Activated CD4-positive, alpha-beta T cell treated with anti-CD3 and anti-CD28 coated beads, Interleukin-2, amount 10 ng/mL, durations not matched to agents 7 days and 5 days (primary cell): ENCODE results near the gene MC5R. TPM values are rescaled to one million over a fixed set of nuclear protein-coding genes. Genes with fewer than 3 reads are reported as not detected.

Experiments used
- CTCF ChIA-PET: fragments of 350-600 bp; sonication (Branson Sonifier 250); formaldehyde crosslinking; loops from one replicate; lab custom pipeline; 2021; ENCODE audit warnings: antibody characterized with exemption; lab: Charles Lee
- POLR2A ChIA-PET: fragments of 350-600 bp; sonication (Branson Sonifier 250); formaldehyde crosslinking; loops from one replicate; lab custom pipeline; 2021; ENCODE audit warnings: antibody characterized with exemption; lab: Charles Lee
- DNase-seq: peaks from one replicate; pipeline ENCODE4 v3.0.0-alpha.2; 2020
- H3K27ac Mint-ChIP-seq: one replicate; pipeline ENCODE4 v1.8.0; 2021; ENCODE audit warnings: mild to moderate bottlenecking, moderate library complexity, mixed read lengths
- H3K27me3 Mint-ChIP-seq: one replicate; pipeline ENCODE4 v1.8.0; 2021; ENCODE audit warnings: mixed read lengths
- H3K36me3 Mint-ChIP-seq: one replicate; pipeline ENCODE4 v1.8.0; 2021; ENCODE audit warnings: low read depth, mixed read lengths
- H3K4me1 Mint-ChIP-seq: one replicate; pipeline ENCODE4 v1.8.0; 2021; ENCODE audit warnings: mixed read lengths
- H3K4me3 Mint-ChIP-seq: one replicate; pipeline ENCODE4 v1.8.0; 2021; ENCODE audit warnings: mild to moderate bottlenecking, moderate library complexity, mixed read lengths
- H3K9me3 Mint-ChIP-seq: one replicate; pipeline ENCODE4 v1.8.0; 2021; ENCODE audit warnings: mixed read lengths
- total RNA-seq, 2 experiments: library from RNA; stranded (reverse); gene quantifications; one replicate each; pipeline ENCODE4 v1.2.3, GENCODE V29; 2021

MC5R gene
- not detected for total RNA-seq

DNA sequence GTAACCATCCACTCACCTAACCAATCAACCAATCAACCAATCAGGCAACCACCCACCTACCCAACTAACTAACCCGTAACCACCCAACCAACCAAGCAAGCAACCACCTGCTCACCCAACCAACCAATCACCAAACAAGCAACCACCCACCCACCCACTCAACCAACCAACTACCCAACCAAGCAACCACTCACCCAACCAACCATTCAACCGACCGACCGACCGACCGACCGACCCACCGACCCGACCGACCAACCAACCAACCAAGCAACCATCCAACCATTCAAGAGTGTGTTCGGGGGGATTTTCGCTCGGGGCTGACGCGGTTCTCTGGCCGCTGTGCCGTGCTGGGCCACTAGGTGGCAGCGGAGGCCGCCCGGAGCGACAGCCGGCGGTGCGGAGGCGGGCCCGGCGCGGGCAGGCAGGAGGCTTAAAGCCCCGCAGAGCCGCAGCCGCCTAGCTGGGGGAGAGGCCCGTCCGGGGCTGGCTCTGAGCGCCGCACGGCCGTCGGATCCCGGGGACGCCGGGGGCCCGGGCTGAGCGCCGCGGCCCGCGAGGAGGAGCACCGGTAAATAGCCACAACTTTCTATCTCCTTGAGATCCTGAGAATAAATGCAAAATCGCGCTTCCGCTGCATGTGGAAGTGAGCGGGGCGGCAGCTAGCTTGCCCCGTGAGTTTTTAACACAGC lies at the start of gene MC5R:
Gene MC5R (plus strand): TSS at position 443 of the 689 bp plus-strand sequence. CDS start 1,617 bp downstream, outside the sequence.
- peak; percentile 64 for DNase-seq
- Mint-ChIP-seq H3K27ac (no peak within 1 kb of the TSS), H3K9me3 (no peaks in the 10 kb centered on the region), H3K27me3 (peaks cover 22% of the 10 kb centered on the region), H3K36me3 (no peaks in the 10 kb centered on the region), H3K4me1 (peaks cover 5% of the 10 kb centered on the region), H3K4me3 (peak within 1 kb of the TSS; percentile 35)
- ChIA-PET CTCF (interaction anchor here (0.9 kb wide), 1 partner anchor 11 kb away, joined by 4 read pairs; no protein-coding TSS in a partner anchor), POLR2A (no interaction called here)

DNA sequence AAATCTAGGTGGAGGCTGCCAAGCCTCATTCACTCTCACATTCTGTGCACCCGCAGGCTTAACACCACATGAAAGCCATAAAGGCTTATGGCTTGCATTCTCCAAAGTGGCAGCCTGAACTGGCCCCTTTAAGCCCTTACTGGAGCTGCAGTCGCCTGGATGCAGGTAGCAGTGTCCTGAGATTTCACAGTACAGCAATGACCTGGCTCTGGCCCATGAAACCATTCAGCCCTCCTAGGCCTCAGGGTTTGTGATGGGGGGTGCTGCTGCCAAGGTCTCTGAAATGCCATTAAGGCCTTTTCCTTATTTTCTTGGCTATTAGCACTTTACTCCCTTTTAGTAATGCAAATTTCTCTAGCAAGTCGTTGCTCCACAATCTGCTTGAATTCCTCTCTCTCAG lies 48.9 kb upstream of the MC5R start:
- Mint-ChIP-seq H3K4me3 (no peak overlapping the region), H3K27me3 (peaks cover 14% of the 10 kb centered on the region), H3K9me3 (peaks cover 5% of the 10 kb centered on the region), H3K4me1 (no peaks in the 10 kb centered on the region), H3K27ac (no peak overlapping the region), H3K36me3 (no peaks in the 10 kb centered on the region)
- ChIA-PET POLR2A (no interaction called here), CTCF (no interaction called here)
- DNase-seq, result no peak

DNA sequence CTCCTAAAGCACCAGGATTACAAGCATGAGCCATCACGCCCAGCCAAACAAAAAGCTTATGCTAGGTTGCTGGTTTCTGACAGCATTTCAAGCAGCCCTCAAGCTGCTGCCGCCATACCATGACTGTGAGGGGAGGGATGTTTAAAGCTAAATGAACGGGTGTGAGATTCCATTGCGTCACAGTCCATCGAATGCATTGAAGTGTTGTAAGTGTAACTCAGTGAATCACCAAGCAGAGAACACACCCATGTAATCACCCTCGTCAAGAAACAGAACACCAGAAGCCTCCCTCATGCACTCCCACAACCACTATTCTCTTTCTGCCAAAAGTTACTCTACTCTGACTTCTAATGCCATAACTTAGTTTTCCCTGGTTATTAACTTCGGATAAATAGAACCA lies 32.8 kb upstream of the MC5R start:
- no peak overlapping the region for H3K27ac Mint-ChIP-seq

DNA sequence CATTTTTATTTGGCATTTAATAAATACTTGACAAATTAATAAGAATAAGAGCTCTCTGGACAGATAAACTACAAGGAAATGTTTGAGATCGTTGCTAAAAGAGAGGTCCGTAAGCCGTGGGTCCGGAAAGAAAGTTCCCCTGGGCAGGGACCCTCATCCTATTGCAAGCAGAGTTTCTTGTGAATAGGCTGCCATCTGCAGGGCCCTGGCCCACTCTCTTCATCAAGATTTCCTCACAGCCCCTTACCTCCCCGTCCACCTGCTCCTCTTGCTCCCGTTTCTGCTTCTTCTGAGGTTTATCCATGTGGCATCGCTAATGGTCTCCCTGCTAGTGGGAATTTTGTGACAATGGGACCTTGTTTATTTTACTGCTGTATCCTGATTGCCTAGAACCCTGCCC lies 30.1 kb upstream of the MC5R start:
- POLR2A ChIA-PET, result no interaction called here
- no peaks in the 10 kb centered on the region for H3K4me1 Mint-ChIP-seq
- H3K27ac Mint-ChIP-seq, result no peak overlapping the region
- no peak overlapping the region for H3K4me3 Mint-ChIP-seq
- CTCF ChIA-PET, result no interaction called here
- no peaks in the 10 kb centered on the region for H3K36me3 Mint-ChIP-seq
- H3K9me3 Mint-ChIP-seq, result peaks cover 1% of the 10 kb centered on the region
- no peak for DNase-seq
- peaks cover 30% of the 10 kb centered on the region for H3K27me3 Mint-ChIP-seq

More for the DNA sequence above, 32.8 kb upstream of the MC5R start:
- POLR2A ChIA-PET, result no interaction called here
- Mint-ChIP-seq H3K27me3 (peaks cover 24% of the 10 kb centered on the region), H3K36me3 (no peaks in the 10 kb centered on the region), H3K4me3 (no peak overlapping the region), H3K4me1 (no peaks in the 10 kb centered on the region), H3K9me3 (peaks cover 4% of the 10 kb centered on the region)
- no peak for DNase-seq
- CTCF ChIA-PET, result no interaction called here

DNA sequence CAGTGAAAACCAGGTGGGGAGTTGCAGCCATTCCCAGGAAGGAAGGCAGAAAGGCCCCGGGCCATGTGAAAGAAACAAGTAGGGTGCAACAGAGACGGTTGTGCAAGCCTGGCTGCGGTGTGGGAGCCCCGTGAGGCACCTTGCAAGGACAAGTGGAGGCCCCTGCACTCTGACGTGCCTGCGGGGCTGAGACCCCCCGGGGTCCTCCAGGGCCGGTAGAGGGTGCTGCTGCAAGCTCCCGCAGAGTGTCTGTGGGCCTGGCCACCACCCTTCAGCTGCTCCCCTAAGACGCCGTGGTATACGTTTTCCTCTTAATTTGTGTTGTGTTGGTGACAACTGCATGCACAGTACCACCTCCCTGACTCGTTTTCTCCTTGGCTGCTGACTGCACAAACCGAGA lies 27.4 kb upstream of the MC5R start:
- ChIA-PET CTCF (no interaction called here), POLR2A (interaction anchor here (1.0 kb wide), 1 partner anchor 12 kb away, joined by 3 read pairs; no protein-coding TSS in a partner anchor)
- no peaks in the 10 kb centered on the region for H3K36me3 Mint-ChIP-seq
- H3K9me3 Mint-ChIP-seq, result peaks cover 1% of the 10 kb centered on the region
- no peak overlapping the region for H3K27ac Mint-ChIP-seq
- H3K4me3 Mint-ChIP-seq, result no peak overlapping the region
- H3K4me1 Mint-ChIP-seq, result peaks cover 6% of the 10 kb centered on the region
- H3K27me3 Mint-ChIP-seq, result peaks cover 38% of the 10 kb centered on the region
- DNase-seq, result no peak

DNA sequence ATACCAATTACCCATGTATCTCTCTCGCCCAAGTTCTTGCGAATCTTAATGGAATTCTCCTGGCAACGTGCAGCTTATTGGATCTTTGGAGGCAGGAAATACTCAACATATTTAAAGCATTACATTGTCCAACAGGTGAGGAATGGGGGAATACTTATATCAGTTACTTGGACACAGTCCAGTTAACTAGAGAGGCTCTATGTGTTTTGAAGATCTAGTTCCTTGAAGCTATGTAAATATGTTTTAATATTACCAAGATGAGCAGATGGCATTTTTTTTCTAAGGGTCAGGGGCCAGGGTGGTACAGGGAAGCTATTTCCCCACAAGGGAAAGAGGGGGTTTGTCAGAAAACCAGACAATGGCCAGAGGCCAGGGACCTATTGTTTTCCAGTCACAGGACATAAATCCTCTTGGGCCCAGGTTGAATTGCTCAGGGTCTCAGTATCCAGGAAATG lies 26.8 kb upstream of the MC5R start:
- H3K4me3 Mint-ChIP-seq, result no peak overlapping the region
- no peak for DNase-seq
- CTCF ChIA-PET, result interaction anchor here (1.7 kb wide), 1 partner anchor 16 kb away, joined by 5 read pairs; no protein-coding TSS in a partner anchor
- H3K4me1 Mint-ChIP-seq, result peaks cover 6% of the 10 kb centered on the region
- H3K27ac Mint-ChIP-seq, result no peak overlapping the region
- POLR2A ChIA-PET, result interaction anchor here (1.0 kb wide), 1 partner anchor 13 kb away, joined by 3 read pairs; no protein-coding TSS in a partner anchor
- peaks cover 1% of the 10 kb centered on the region for H3K9me3 Mint-ChIP-seq
- H3K27me3 Mint-ChIP-seq, result peaks cover 41% of the 10 kb centered on the region
- H3K36me3 Mint-ChIP-seq, result no peaks in the 10 kb centered on the region

DNA sequence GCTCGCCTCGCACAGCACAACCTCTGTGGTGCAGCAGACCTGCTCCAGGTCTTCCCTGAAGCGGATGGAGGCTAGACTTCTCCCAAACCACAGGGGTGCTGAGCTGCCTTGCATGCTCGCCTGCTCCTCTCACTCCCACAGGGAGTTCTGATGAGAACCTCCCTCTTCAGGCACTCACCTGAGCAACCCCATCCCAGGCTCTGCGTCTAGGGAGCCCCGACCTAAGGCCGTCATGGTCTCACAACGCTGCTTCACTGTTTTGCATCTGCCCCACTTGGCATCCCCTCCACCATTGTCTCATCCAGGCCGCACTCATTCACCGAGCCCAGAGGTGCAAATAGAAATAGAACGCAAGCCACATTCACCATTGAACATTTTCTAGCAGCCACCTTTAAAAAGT lies 24.6 kb upstream of the MC5R start:
- H3K27me3 Mint-ChIP-seq, result peaks cover 50% of the 10 kb centered on the region
- POLR2A ChIA-PET, result no interaction called here
- peaks cover 6% of the 10 kb centered on the region for H3K4me1 Mint-ChIP-seq
- no peak for DNase-seq
- H3K4me3 Mint-ChIP-seq, result no peak overlapping the region
- CTCF ChIA-PET, result no interaction called here
- H3K36me3 Mint-ChIP-seq, result no peaks in the 10 kb centered on the region
- no peak overlapping the region for H3K27ac Mint-ChIP-seq
- peaks cover 1% of the 10 kb centered on the region for H3K9me3 Mint-ChIP-seq

DNA sequence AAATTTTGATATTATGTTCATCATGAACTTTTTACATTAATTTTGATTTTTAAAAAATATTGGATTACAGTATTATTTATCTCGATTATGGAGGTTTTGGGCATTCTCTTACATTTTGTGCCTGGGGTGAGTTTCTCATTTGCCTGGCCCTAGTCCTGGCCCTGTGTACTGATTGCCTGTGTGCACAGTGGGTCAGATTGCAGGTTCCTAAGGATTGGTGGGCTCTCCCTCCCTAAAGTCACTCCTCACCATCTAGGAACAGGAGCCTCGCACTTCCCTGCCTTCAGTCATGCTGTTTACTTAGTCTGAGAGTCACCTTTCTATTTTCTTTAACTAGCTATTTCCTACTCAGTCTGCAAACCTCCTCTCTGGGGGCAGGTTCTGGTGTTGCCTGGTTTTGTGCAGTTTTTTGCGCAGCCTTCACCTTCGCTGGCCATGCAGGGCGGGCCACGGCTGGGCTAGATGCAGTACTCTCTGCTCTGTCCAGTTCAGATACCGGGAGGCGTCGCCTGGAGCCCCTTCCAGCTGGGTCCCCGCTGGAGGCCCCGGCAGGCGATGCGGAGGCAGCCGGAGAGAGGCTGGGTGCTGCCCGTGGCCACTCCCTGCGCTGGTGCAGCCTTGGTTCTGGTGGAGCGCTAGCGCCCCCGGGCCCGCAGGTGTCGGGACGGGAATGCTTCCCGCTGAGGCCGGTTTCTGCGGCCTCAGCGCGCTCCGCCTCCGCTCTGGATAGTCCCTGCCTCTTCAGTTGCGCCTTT lies 23.3 kb upstream of the MC5R start:
- H3K27ac Mint-ChIP-seq, result no peak overlapping the region
- no peaks in the 10 kb centered on the region for H3K36me3 Mint-ChIP-seq
- peaks cover 6% of the 10 kb centered on the region for H3K4me1 Mint-ChIP-seq
- H3K9me3 Mint-ChIP-seq, result no peaks in the 10 kb centered on the region
- POLR2A ChIA-PET, result no interaction called here
- DNase-seq, result peak; percentile 49
- CTCF ChIA-PET, result interaction anchor here (0.8 kb wide), 1 partner anchor 582 kb away, joined by 3 read pairs; no protein-coding TSS in a partner anchor
- peak overlapping the region; percentile 4 for H3K4me3 Mint-ChIP-seq
- H3K27me3 Mint-ChIP-seq, result peaks cover 60% of the 10 kb centered on the region

DNA sequence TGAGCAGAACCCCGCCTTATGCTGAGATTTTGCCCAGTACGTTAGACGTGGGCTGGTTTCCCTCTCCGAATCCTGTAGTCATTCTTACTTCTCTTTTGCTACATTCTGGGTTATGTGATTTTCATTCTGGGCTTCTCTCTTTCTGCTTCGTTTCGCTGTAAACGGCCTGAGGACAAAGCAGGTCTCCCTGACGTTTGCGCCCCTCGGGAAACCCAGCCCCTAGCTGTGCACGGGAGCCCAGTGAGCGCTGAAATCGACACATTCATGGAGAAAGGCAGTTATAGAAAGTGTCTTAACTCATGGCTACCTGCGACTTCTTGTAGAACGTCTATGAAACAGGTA lies 22.7 kb upstream of the MC5R start:
- H3K36me3 Mint-ChIP-seq, result no peaks in the 10 kb centered on the region
- H3K4me1 Mint-ChIP-seq, result peaks cover 6% of the 10 kb centered on the region
- ChIA-PET POLR2A (no interaction called here), CTCF (interaction anchor here (0.8 kb wide), 1 partner anchor 582 kb away, joined by 3 read pairs; no protein-coding TSS in a partner anchor)
- H3K9me3 Mint-ChIP-seq, result no peaks in the 10 kb centered on the region
- peaks cover 60% of the 10 kb centered on the region for H3K27me3 Mint-ChIP-seq
- H3K27ac Mint-ChIP-seq, result no peak overlapping the region
- H3K4me3 Mint-ChIP-seq, result peak overlapping the region; percentile 4
- DNase-seq, result no peak

DNA sequence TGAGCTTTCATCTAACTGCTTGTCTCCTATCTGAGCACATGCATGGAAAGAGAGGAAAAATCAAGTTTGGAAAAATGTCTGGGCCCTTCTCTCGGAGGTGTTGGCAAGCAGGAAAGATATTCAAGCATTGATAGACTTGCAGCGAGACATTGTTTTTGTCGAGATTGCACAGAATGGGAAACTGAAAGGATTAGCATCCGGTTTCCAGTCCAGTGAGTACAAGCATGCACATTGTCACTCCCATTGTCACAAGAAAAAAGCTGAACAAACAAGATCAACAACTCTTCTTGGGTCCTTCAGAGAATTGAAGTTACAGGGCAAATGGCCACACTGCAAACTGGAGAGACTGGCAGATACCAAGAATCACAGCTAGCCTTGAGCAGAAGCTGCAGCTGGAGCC lies 19.6 kb upstream of the MC5R start:
- Mint-ChIP-seq H3K27ac (no peak overlapping the region), H3K36me3 (no peaks in the 10 kb centered on the region), H3K4me1 (peaks cover 6% of the 10 kb centered on the region), H3K27me3 (peaks cover 45% of the 10 kb centered on the region), H3K9me3 (no peaks in the 10 kb centered on the region), H3K4me3 (no peak overlapping the region)
- POLR2A ChIA-PET, result no interaction called here
- CTCF ChIA-PET, result interaction anchor here (1.3 kb wide), 1 partner anchor 9 kb away, joined by 4 read pairs; no protein-coding TSS in a partner anchor
- DNase-seq, result no peak

DNA sequence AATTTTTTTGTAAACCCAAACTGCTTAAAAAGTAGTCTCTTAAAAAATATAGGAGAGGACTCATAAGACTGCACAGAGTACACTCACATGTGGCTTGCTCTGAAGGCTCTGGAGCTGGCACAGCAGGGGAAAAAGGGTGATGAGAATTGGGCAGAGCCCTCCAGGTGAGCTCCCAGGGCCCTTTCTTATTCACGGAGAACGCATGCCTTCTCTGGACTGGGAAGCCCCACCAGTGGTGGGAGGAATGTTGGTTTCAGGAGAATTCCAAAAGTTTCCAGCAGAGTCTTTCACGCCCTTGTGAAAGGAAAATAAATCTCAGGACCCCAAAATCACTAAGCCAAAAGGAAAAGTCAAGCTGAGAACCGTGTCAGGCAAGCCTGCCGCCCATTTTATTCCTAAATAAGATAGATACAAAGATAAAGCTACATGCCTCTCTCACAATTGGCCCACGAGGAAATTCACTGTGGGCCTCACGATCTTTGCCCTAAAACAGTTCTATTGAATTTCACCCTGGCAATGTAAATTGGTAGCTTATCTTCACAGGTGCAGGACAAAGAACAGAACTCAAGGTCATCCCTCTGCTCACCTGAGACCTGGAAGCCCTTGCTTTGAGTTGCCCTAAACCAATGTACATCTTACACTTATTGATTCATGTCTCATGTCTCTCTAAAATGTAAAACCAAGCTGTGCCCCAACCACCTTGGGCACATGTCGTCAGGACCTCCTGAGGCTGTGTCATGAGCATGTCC lies 15.5 kb upstream of the MC5R start:
- Mint-ChIP-seq H3K36me3 (no peaks in the 10 kb centered on the region), H3K4me3 (no peak overlapping the region), H3K27me3 (peaks cover 32% of the 10 kb centered on the region), H3K9me3 (no peaks in the 10 kb centered on the region), H3K27ac (no peak overlapping the region), H3K4me1 (no peaks in the 10 kb centered on the region)
- no peak for DNase-seq
- ChIA-PET POLR2A (no interaction called here), CTCF (interaction anchor here (1.5 kb wide), 1 partner anchor 50 kb away, joined by 3 read pairs; no protein-coding TSS in a partner anchor)

DNA sequence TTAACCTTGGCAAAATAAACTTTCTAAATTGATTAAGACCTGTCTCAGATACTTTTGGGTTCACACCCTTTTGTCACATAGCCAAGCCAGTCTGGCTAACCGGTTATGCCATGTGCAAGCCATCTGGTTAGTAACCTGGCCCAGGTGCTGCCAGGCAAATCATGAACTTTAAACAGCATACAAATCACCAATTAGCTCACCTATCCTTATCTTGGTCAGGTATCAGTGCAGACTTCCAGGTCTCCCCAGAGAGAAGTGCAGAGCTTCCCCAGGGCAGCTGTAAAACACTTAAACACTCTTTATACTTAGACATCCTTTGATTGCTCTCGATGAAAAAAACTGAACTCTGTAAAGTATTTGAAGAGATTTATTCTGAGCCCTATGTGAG lies 14.9 kb upstream of the MC5R start:
- H3K27me3 Mint-ChIP-seq, result peaks cover 31% of the 10 kb centered on the region
- H3K4me1 Mint-ChIP-seq, result no peaks in the 10 kb centered on the region
- DNase-seq, result no peak
- ChIA-PET CTCF (no interaction called here), POLR2A (no interaction called here)
- no peak overlapping the region for H3K27ac Mint-ChIP-seq
- no peaks in the 10 kb centered on the region for H3K9me3 Mint-ChIP-seq
- H3K36me3 Mint-ChIP-seq, result no peaks in the 10 kb centered on the region
- no peak overlapping the region for H3K4me3 Mint-ChIP-seq
